Measurements from ENCODE around the gene CCSER1. TPM values are rescaled to one million over a fixed set of nuclear protein-coding genes. Genes with fewer than 3 reads are reported as not detected.

The CCSER1 gene
- total RNA-seq, 1 donor from 2014 or later: 1.4 TPM

DNA sequence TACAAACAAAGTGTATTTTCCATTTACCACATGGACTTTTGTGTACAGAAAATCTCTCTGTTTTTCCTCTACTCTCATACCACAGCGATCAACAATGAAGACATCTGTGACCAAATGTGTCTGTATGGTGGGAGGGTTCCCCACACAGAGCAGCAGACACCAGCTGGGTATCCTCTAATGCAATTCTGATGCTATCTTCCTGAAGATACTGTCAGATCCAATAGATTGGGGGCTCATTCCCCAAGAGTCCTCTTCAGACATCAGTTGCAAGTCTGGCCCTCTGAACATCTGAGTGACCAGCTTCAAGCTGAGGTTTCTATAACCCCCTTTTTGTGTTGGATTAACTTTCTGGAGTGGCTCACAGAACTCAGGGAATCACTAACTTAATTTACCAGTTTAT, 659.4 kb downstream of the CCSER1 start:
- Histone ChIP-seq H3K27me3 (ENCODE audit: control insufficient read depth, insufficient read depth, low read length) (no peaks in the 10 kb centered on the region), H3K36me3 (ENCODE audit: control insufficient read depth, insufficient read depth, low read length) (no peaks in the 10 kb centered on the region), H3K4me3 (ENCODE audit: low read depth, low read length) (no peak overlapping the region)
- TF ChIP-seq CTCF (IDR thresholded peaks at IDR 0.05; ENCODE audit: insufficient read depth, low read length, poor library complexity, severe bottlenecking): no peak
- DNase-seq (ENCODE audit: low read depth): no peak

DNA sequence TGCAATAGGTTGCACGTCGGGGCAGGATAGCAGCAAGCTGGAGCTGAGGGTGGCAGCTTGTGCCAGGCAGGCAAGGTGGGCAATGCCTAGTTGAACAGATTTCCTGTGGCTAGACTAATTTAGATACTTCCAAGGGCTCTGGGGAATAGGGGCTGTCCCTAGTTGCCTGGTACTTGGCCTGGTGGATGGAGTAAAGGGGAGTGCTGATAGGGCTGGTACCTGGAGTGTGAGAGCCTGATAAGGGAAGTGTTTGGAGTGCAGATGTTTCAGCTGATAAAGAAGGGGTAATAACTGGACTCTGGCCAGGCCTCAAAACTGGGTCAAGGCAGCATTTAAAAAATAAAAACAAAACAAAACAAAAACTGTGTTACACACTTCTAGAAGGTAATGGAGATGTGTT, 665.5 kb downstream of the CCSER1 start:
- no peak for DNase-seq (ENCODE audit: low read depth)
- Histone ChIP-seq H3K4me3 (ENCODE audit: low read depth, low read length) (no peak overlapping the region), H3K36me3 (ENCODE audit: control insufficient read depth, insufficient read depth, low read length) (no peaks in the 10 kb centered on the region), H3K27me3 (ENCODE audit: control insufficient read depth, insufficient read depth, low read length) (no peaks in the 10 kb centered on the region)
- TF ChIP-seq CTCF (IDR thresholded peaks at IDR 0.05; ENCODE audit: insufficient read depth, low read length, poor library complexity, severe bottlenecking): no peak

- no peak for TF ChIP-seq CTCF (IDR thresholded peaks at IDR 0.05; ENCODE audit: insufficient read depth, low read length, poor library complexity, severe bottlenecking)
- Histone ChIP-seq H3K27me3 (ENCODE audit: control insufficient read depth, insufficient read depth, low read length) (no peaks in the 10 kb centered on the region), H3K36me3 (ENCODE audit: control insufficient read depth, insufficient read depth, low read length) (no peaks in the 10 kb centered on the region), H3K4me3 (ENCODE audit: low read depth, low read length) (no peak overlapping the region)
- DNase-seq (ENCODE audit: low read depth): no peak
Observed at GRCh38 chr4:90798948-90799347, 671.8 kb downstream of the CCSER1 start.

GRCh38 chr4:90799895-90800294, 672.7 kb downstream of the CCSER1 start:
- H3K36me3 ChIP-seq (ENCODE audit: control insufficient read depth, insufficient read depth, low read length): no peaks in the 10 kb centered on the region
- DNase-seq (ENCODE audit: low read depth): no peak
- TF ChIP-seq CTCF (IDR thresholded peaks at IDR 0.05; ENCODE audit: insufficient read depth, low read length, poor library complexity, severe bottlenecking): no peak
- H3K27me3 ChIP-seq (ENCODE audit: control insufficient read depth, insufficient read depth, low read length): no peaks in the 10 kb centered on the region
- H3K4me3 ChIP-seq (ENCODE audit: low read depth, low read length): no peak overlapping the region

DNA sequence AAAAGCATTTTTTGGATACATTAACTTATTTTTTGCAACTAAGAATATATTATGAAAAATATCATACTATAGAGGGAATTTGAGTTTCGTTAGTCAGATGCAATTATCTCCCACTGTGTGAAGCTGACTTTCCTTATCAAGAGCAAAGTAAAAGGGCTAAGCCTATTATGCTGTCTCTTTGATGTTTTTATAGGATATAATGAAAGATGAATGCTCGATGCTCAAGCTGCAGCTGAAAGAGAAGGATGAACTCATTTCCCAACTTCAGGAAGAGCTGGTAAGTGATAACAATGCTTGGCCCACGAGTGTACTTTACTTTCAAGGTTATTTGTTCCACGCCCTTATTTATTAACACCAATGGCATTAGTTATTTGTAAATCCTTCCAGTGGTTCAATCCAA, 688.4 kb downstream of the CCSER1 start:
- no peak for TF ChIP-seq CTCF (IDR thresholded peaks at IDR 0.05; ENCODE audit: insufficient read depth, low read length, poor library complexity, severe bottlenecking)
- no peak overlapping the region for H3K4me3 ChIP-seq (ENCODE audit: low read depth, low read length)
- no peak for DNase-seq (ENCODE audit: low read depth)
- H3K27me3 ChIP-seq (ENCODE audit: control insufficient read depth, insufficient read depth, low read length): no peaks in the 10 kb centered on the region
- no peaks in the 10 kb centered on the region for H3K36me3 ChIP-seq (ENCODE audit: control insufficient read depth, insufficient read depth, low read length)

- TF ChIP-seq CTCF (IDR thresholded peaks at IDR 0.05; ENCODE audit: insufficient read depth, low read length, poor library complexity, severe bottlenecking): no peak
- DNase-seq (ENCODE audit: low read depth): no peak
- no peak overlapping the region for H3K4me3 ChIP-seq (ENCODE audit: low read depth, low read length)
- H3K36me3 ChIP-seq (ENCODE audit: control insufficient read depth, insufficient read depth, low read length): no peaks in the 10 kb centered on the region
- H3K27me3 ChIP-seq (ENCODE audit: control insufficient read depth, insufficient read depth, low read length): no peaks in the 10 kb centered on the region
Observed at GRCh38 chr4:90816754-90817153, 689.6 kb downstream of the CCSER1 start.

Data from kidney epithelial cell (primary cell).